Liver (tissue), 3 donors: ENCODE measurements around the gene GYG2.
A peak's percentile ranks its signal among the peaks of the same experiment; 100 is the strongest.
"Not testable (repeated sequence)": the region's sequence is repeated elsewhere in the genome, so short reads cannot be mapped to it uniquely, and the experiment has no call there.

ENCODE experiments used
- CTCF ChIP-seq: fragments of 150-350 bp; IDR thresholded peaks from 2 replicates; pipeline ENCODE4 v1.5.1; 2017; ENCODE audit warnings: improper control_type of control experiment, low read depth, low read length; ENCODE audit not compliant: missing input control
- GABPA ChIP-seq, 2 donors: IDR thresholded peaks in 1 of 2; conservative IDR thresholded peaks in 1 of 2; 2 replicates each; pipeline ENCODE4 v1.6.1; 2016; ENCODE audit warnings: antibody characterized with exemption in 2 of 2, mild to moderate bottlenecking in 1 of 2, moderate library complexity in 1 of 2
- REST ChIP-seq: IDR thresholded peaks from 2 replicates; pipeline ENCODE4 v1.6.1; 2016; ENCODE audit warnings: antibody characterized with exemption, mild to moderate bottlenecking
- TAF1 ChIP-seq: conservative IDR thresholded peaks from 2 replicates; pipeline ENCODE4 v1.6.1; 2016; ENCODE audit warnings: antibody characterized with exemption, mild to moderate bottlenecking
- ZBTB33 ChIP-seq: IDR thresholded peaks from 2 replicates; pipeline ENCODE4 v1.6.1; 2016; ENCODE audit warnings: antibody characterized with exemption
- donor health status: healthy.
- donor health status: healthy.

- not testable (repeated sequence) for TF ChIP-seq CTCF; GABPA (IDR thresholded peaks at IDR 0.05 in 1 of 2, conservative IDR thresholded peaks at IDR 0.05 in 1 of 2); ZBTB33
- peak; percentile 68 for TF ChIP-seq REST
- TF ChIP-seq TAF1 = peak; percentile 77
These were observed 69.2 kb downstream of the GYG2 start for GRCh38 chrX:2897690-2898623.
